GM19463 (cell line): ENCODE results near the gene KAZALD1.

Experiments used
- ATAC-seq: cut with Tn5 transposase; IDR thresholded peaks from one replicate; pipeline ENCODE4 v1.9.1; 2021; ENCODE audit warnings: mild to moderate bottlenecking, moderate library complexity; ENCODE audit not compliant: unreplicated experiment

KAZALD1 gene

GRCh38 chr10:101046332-101047238 is 15.2 kb upstream of the KAZALD1 start:
- no peak for ATAC-seq

GRCh38 chr10:101047268-101047667 is 14.5 kb upstream of the KAZALD1 start:
- no peak for ATAC-seq

- ATAC-seq: no peak
Measured at GRCh38 chr10:101047961-101048892, 13.6 kb upstream of the KAZALD1 start.

- ATAC-seq: peak; percentile 83
Measured at GRCh38 chr10:101050208-101051069, 11.3 kb upstream of the KAZALD1 start.

GRCh38 chr10:101052285-101052684 is 9.5 kb upstream of the KAZALD1 start:
- ATAC-seq: no peak

- no peak for ATAC-seq
Measured at GRCh38 chr10:101053516-101053915, 8.3 kb upstream of the KAZALD1 start.

GRCh38 chr10:101054351-101054750 is 7.4 kb upstream of the KAZALD1 start:
- no peak for ATAC-seq

GRCh38 chr10:101054876-101055275 is 6.9 kb upstream of the KAZALD1 start:
- no peak for ATAC-seq

- no peak for ATAC-seq
Measured at GRCh38 chr10:101055411-101055810, 6.4 kb upstream of the KAZALD1 start.

GRCh38 chr10:101056365-101057151 is 5.2 kb upstream of the KAZALD1 start:
- ATAC-seq: no peak

- peak; percentile 26 for ATAC-seq
Measured at GRCh38 chr10:101060036-101060950, 1.5 kb upstream of the KAZALD1 start.

GRCh38 chr10:101060951-101061623 is 702 bp upstream of the KAZALD1 start:
- peak; percentile 65 for ATAC-seq

GRCh38 chr10:101062232-101063049 is 652 bp downstream of the KAZALD1 start:
- ATAC-seq: no peak

GRCh38 chr10:101063050-101063525 is 1.3 kb downstream of the KAZALD1 start:
- ATAC-seq: no peak

GRCh38 chr10:101063548-101064414 is 2.0 kb downstream of the KAZALD1 start:
- no peak for ATAC-seq

- no peak for ATAC-seq
Measured at GRCh38 chr10:101064415-101065030, 2.7 kb downstream of the KAZALD1 start.
